NCI-H2196 treated with DMSO at 0.1 percent for 48 hours (cell line): ENCODE measurements around the gene SERPINB6.
A peak's percentile ranks its signal among the peaks of the same experiment; 100 is the strongest.
"Not testable (repeated sequence)": the region's sequence is repeated elsewhere in the genome, so short reads cannot be mapped to it uniquely, and the experiment has no call there.

Experiments
- DNase-seq: peaks from one replicate; lab custom pipeline; 2025; ENCODE audit not compliant: unreplicated experiment; lab: John Stamatoyannopoulos, UW

Gene SERPINB6

DNA sequence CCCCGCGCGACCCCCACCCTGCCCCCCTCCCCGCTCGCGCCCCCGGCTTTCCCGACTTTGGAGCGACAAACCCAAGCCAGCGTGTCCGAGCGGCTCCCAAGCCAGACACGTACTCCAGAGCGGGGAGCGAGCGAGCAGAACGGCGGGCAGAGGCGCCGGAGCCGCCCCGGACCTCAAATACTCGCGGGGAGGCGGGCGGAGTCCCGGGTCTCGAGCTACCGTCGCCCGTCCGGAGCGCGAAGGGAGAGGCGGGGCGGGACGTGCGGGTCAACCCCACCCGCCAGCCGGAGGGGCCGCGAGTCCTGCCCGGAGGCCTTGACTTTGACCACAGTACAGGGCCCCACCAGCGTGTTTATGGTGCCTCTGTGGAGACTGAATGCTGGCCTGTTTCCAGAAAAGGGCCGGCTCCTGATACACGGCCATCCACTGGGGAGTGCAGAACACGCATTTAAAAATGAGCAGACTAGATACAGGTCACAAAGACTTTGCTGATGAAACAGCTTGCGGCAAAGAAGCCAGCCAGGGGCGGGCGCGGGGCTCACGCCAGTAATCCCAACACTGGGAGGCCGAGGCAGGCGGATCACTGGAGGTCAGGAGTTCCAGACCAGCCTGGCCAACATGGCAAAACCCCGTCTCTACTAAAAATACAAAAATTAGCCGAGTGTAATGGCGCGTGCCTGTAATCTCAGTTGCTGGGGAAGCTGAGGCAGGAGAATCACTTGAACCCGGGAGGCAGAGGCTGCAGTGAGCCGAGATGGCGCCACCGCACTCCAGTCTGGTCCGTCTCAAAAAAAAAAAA lies at the start of gene SERPINB6:
SERPINB6 (minus strand) TSS at position 148 of the 799 bp plus-strand sequence. CDS start 12,235 bp downstream, outside the sequence.
- DNase-seq, result peak; percentile 28

DNA sequence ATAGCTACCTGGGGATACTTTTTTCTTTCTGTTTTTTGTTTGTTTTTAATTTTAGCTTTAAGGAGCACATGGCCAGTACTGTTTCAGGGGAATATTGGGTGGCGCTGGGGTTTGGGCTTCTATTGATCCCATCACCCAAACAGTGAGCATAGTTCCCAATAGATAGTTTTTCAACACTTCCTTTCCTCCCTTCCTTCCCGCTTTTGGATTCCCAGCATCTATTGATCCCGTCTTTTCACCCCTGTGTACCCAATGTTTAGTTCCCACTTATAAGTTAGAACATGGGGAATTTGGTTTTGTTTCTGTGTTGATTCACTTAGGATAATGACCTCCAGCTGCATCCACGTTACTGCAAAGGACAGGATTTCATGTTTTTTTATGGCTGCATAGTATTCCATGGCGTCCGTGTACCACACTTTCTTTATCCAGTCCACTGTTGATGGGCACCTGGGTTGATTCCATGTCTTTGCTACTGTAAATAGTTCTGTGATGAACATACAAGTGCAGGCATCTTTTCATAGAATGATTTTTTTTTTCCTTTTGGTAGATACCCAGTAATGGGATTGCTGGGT lies 48.5 kb upstream of the SERPINB6 start:
- DNase-seq, result no peak

- no peak for DNase-seq
Observed at GRCh38 chr6:3019065-3019464, 47.7 kb upstream of the SERPINB6 start.

- no peak for DNase-seq
Observed at GRCh38 chr6:3017304-3017703, 45.9 kb upstream of the SERPINB6 start.

- no peak for DNase-seq
Observed at GRCh38 chr6:3016473-3017280, 45.3 kb upstream of the SERPINB6 start.

DNA sequence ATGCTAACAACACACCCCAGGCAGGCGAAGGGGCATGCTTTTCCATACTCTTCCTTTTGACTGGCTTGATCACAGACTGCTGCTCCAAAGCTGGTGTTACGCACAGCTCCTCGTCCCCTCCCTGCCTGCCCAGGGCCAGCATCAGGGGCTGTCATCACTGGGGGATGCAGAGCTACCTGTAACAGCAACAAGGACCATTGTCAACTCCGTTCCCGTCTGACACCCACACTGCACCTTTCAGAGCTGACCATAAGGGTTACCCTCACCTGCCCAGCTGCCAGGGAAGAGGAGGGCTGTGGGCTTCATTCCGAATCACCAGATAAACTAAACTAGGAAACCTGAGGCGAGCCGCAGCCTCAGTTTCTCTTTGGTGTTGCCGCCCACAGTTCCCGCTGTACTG lies 43.8 kb upstream of the SERPINB6 start:
- DNase-seq, result no peak

GRCh38 chr6:3014675-3015066 lies 43.3 kb upstream of the SERPINB6 start:
- no peak for DNase-seq

GRCh38 chr6:3013901-3014674 lies 42.7 kb upstream of the SERPINB6 start:
- DNase-seq, result no peak

DNA sequence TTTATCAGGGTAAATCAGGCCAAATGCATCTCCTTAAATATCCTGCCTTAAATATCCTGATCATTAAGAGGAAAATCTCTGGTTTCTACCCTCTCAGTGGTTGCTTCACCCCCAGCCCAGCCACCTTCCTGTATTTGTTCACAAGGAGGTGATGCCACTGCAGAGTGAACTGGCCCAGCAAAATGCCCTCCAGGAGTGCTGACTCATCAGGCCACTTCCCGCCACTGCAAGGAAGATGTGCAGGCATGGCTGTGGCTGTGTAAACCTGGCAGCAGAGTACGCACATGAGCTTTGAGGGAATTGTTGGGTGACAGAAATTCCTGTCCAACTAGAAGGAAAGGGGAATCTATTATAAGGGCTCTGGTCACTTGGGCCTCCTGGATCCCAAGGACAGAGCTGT lies 42.1 kb upstream of the SERPINB6 start:
- DNase-seq, result no peak

GRCh38 chr6:3011592-3011991 lies 40.2 kb upstream of the SERPINB6 start:
- DNase-seq, result no peak

DNA sequence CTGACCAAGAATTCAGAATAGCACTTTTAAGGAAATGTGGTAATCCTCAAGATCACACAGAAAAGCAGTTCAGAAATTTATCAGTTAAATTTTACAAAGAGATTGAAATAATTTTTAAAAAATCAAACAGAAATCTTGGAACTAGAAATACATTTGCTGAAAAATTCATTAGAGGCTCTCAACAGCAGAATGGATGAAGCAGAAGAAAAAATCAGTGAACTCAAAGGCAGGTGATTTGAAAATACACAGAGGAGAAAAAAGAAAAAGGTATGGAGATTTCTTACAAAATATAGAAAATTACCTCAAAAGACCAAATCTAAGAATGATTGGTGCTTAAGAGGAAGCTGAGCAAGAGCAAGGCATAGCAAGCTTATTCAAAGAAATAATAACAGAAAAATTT lies 39.8 kb upstream of the SERPINB6 start:
- DNase-seq, result no peak

DNA sequence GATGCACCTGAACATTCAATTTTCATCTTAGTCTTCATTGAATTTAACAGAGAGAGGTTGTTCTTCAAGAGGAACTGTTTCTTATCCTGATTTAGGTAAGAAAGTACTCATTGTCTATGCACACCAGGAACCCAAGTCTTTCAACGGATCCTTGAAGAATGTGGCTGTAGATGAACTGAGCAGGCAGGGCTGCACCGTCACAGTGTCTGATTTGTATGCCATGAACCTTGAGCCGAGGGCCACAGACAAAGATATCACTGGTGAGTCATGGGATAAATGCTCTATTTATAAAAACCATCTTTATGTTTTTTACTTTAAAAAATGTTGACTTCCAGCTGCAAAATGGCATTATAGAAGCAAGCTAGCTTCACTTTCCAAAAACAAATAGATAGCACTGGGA lies 38.6 kb upstream of the SERPINB6 start:
- no peak for DNase-seq

DNA sequence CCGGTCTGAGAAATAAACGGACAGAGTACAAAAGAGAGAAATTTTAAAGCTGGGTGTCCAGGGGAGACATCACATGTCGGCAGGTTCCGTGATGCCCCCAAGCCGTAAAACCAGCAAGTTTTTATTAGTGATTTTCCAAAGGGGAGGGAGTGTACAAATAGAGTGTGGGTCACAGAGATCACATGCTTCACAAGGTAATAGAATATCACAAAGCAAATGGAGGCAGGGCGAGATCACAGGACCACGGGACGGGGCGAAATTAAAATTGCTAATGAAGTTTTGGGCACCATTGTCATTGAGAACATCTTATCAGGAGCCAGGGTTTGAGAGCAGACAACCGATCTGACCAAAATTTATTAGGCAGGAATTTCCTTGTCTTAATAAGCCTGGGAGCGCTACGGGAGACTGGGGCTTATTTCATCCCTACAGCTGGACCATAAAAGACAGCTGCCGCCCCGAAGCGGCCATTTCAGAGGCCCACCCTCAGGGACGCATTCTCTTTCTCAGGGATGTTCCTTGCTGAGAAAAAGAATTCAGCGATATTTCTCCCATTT lies 37.4 kb upstream of the SERPINB6 start:
- DNase-seq, result not testable (repeated sequence)

- no peak for DNase-seq
Observed at GRCh38 chr6:3007571-3007970, 36.2 kb upstream of the SERPINB6 start.

DNA sequence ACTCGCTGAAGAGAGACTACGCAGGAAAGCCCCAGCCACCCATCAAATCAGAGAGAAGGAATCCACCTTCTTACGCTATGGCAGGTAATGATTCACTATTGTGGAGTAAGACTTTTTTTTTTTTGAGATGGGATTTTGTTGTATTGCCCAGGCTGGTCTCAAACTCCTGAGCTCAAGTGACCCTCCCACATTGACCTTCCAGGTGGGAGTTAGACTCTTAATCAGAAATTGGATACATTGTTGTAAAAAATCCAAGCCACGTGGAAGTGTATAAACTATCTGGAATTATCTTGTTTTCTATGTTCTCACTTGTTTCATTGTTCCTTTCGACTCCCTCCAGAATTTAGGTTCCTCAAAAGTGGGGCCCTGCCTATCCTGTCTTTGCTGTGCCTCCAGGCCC lies 35.1 kb upstream of the SERPINB6 start:
- DNase-seq, result no peak

DNA sequence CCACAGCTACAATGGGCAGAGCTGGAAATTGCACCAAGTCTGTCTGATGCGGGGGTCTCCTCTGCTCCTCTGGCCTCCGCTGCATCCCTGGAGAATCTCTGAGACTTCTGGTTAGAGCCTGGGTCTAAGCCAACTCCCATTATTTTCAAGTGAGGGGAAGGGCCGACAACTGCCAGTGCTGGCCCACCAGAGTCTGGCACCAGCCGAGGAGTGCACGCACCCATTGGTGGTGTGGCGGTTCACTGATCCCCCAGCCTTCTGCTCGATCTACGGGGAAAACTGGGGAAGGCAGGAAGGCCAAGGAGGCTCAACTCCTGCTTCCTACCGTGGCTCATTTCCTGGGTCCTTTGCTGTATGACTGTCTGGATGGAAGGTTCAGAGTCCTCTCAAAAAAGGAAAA lies 34.5 kb upstream of the SERPINB6 start:
- DNase-seq, result no peak

DNA sequence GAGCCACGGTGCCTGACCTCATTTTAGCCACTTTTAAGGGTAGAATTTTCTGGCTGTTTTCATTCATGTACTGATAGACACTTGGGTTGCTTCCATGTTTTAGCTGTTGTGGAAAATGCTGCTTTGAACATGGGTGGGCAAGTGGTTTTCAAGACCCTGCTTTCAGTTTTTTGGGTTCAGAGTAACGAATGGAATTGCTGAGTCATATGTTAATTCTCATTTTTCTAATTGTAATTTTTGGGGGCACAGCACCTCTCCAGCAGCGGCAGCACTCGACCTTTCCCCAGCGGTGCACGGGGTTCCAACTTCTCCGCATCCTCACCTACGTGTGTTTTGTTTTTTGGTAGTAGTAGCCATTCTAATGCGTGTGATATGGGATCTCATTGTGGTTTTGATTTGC lies 33.7 kb upstream of the SERPINB6 start:
- DNase-seq, result no peak

DNA sequence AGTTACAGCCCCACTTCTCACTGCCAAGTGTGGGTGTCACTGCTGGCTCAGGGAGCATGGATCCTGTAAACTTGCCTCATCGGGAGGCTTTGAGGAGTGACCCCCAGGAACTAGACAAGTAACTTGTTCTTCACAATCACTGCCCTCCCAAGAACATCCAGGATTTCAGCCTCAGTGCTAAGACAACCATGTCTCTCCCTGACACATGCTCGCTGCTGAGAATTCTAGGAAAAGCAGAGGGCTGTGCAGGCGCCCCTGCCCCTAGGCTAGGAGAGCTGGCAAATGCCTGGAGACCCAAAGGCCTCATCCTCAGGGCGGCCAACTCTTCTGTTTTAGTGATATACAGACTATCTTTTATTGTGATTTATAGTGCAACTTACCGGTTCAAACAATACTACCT lies 31.9 kb upstream of the SERPINB6 start:
- not testable (repeated sequence) for DNase-seq

DNA sequence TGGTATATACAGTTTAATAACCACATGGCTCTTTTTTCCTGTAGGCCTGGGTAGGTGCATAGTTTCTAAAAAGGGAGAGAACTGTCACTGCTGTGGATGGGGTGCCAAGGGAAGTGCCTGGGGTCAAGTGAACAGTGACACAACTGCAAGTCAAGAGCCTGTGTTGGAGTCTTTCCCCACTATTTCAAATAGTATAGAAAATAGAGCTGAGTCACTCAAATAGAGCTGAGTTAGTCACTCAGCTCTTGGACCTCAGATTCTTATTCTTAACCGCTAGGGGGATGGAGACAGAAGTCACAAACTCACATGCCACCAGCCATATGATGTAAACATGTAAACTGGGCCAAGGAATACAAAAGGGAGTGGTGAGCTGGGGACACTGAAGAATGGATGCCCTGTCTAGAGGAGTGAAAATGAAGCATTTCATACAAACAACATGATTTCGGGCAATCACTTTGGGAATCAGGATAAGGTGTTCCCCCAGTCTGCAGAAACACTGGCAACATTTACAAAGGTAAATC lies 30.5 kb upstream of the SERPINB6 start:
- no peak for DNase-seq

DNA sequence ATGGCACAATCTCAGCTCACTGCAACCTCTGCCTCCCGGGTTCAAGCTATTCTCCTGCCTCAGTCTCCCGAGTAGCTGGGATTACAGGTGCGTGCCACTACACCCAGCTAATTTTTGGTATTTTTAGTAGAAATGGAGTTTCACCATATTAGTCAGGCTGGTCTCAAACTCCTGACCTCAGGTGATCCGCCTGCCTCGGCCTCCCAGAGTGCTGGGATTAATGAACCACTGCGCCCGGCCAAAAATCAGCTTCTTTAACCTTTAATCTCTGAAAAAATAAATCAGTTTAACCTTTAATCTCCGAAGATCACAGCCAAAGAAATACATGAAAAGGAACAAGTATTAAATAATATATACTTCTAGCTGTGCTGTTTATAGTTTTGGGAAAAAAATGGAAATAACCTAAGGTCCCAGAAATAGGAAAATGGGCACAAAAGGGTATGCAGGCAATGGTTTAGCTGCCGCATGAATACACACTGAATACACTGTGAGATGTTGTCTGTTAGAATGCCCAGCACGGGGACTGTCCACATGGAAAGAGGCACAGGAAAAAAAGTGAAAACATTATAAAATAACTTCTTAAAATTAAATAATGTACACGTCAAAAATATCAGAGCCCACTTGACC lies 29.9 kb upstream of the SERPINB6 start:
- no peak for DNase-seq
